Measurements from ENCODE around the gene CNGA2. TPM values are rescaled to one million over a fixed set of nuclear protein-coding genes. Genes with fewer than 3 reads are reported as not detected.

Gene CNGA2
- not detected in 2 replicates for total RNA-seq

DNA sequence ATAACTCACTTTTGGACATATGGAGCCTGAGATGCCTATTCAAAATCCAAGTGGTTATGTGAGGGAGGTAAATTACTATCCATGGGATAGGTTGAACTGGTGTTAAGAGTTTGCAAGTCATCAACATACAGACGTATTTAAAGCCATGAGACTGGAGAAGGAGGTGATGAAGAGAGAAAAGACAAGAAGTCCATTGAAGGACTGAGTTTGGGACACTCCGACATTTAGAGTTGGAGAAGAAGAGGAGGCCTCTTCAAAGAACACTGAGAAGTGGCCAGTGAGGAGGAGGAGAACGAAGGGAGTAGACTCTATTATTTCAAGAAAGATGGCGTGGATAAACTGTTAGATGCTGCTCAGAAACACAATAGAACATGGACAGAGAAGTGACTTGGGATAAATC, at the start of gene CNGA2:
CNGA2 (plus strand) TSS at position 301 of the 400 bp plus-strand sequence. CDS start 3,738 bp downstream, outside the sequence.
- DNase-seq (ENCODE audit: low read depth) (no peak), FAIRE-seq (no peak)
- TF ChIP-seq, protein P1, sequence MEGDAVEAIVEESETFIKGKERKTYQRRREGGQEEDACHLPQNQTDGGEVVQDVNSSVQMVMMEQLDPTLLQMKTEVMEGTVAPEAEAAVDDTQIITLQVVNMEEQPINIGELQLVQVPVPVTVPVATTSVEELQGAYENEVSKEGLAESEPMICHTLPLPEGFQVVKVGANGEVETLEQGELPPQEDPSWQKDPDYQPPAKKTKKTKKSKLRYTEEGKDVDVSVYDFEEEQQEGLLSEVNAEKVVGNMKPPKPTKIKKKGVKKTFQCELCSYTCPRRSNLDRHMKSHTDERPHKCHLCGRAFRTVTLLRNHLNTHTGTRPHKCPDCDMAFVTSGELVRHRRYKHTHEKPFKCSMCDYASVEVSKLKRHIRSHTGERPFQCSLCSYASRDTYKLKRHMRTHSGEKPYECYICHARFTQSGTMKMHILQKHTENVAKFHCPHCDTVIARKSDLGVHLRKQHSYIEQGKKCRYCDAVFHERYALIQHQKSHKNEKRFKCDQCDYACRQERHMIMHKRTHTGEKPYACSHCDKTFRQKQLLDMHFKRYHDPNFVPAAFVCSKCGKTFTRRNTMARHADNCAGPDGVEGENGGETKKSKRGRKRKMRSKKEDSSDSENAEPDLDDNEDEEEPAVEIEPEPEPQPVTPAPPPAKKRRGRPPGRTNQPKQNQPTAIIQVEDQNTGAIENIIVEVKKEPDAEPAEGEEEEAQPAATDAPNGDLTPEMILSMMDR (IDR thresholded peaks at IDR 0.05; ENCODE audit: insufficient read depth, low read length, severe bottlenecking): no peak
- H3K36me3 ChIP-seq (ENCODE audit: control insufficient read depth, insufficient read depth, low read length): no peaks in the 10 kb centered on the region
- no peaks in the 10 kb centered on the region for H3K27me3 ChIP-seq (ENCODE audit: control insufficient read depth, insufficient read depth, low read length)
- H3K4me3 ChIP-seq (ENCODE audit: low read depth, low read length): no peak within 1 kb of the TSS

DNA sequence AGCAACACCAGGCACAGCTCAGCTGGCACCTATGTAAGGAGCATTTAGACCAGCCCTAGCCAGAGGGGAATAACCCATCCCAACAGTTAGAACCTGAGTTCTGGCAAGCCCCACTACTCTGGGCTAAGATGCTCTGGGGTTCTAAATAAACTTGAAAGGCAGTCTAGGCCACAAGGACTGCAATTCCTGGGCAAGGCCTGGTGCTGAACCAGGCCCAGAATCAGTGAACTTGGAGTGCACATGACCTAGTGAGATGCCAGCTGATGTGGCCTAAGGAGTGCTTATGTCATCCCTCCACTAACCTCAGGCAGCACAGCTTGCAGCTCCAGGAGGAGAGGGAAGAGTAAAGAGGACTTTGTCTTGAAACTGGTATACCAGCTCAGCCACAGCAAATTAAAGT, 46.9 kb upstream of the CNGA2 start:
- DNase-seq (ENCODE audit: low read depth) (no peak), FAIRE-seq (no peak)

DNA sequence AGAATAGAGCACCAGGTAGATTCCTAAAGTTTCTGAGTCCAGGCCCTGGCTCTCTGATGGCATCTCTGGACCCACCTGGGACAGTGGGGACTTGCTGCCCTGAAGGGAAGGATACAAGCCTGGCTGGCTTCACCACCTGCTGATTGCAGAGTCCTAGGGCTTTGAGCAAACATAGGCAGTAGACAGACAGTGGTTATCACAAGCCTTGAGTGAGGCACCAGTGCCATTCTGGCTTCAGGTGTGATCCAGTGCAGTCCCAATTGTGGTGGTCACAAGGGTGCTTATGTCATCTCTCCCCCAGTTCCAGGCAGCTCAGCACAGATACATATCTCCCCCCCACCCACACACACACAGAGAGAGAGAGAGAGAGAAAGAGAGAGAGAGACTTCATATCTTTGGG, 45.9 kb upstream of the CNGA2 start:
- no peak overlapping the region for H3K4me3 ChIP-seq (ENCODE audit: low read depth, low read length)
- FAIRE-seq (no peak), DNase-seq (ENCODE audit: low read depth) (no peak)
- H3K27me3 ChIP-seq (ENCODE audit: control insufficient read depth, insufficient read depth, low read length): no peaks in the 10 kb centered on the region
- no peaks in the 10 kb centered on the region for H3K36me3 ChIP-seq (ENCODE audit: control insufficient read depth, insufficient read depth, low read length)
- TF ChIP-seq, protein P1 (IDR thresholded peaks at IDR 0.05; ENCODE audit: insufficient read depth, low read length, severe bottlenecking): no peak

More for the DNA sequence above, 46.9 kb upstream of the CNGA2 start:
- Histone ChIP-seq H3K36me3 (ENCODE audit: control insufficient read depth, insufficient read depth, low read length) (no peaks in the 10 kb centered on the region), H3K4me3 (ENCODE audit: low read depth, low read length) (no peak overlapping the region), H3K27me3 (ENCODE audit: control insufficient read depth, insufficient read depth, low read length) (no peaks in the 10 kb centered on the region)
- TF ChIP-seq, protein P1 (IDR thresholded peaks at IDR 0.05; ENCODE audit: insufficient read depth, low read length, severe bottlenecking): no peak

DNA sequence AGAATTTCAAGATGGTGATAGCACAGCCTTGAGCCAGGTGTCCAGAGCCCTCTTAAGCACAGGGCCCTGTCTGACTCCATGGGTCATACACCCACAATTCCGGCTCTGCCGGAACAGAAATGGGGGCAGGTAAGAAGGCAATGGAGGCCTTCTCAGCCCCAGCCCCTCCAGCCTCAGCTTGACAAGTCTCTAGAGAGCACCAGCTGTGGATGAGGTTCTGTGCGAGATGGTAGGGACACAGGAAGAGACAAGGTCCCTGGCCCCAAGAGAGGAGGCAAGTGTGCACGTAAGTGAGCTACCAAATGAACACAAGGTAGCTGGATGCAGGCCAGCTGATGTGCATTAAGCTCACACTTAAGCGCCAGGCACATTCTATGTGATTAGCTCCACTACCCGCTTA, 41.7 kb upstream of the CNGA2 start:
- Histone ChIP-seq H3K27me3 (ENCODE audit: control insufficient read depth, insufficient read depth, low read length) (no peaks in the 10 kb centered on the region), H3K4me3 (ENCODE audit: low read depth, low read length) (no peak overlapping the region), H3K36me3 (ENCODE audit: control insufficient read depth, insufficient read depth, low read length) (no peaks in the 10 kb centered on the region)
- FAIRE-seq: no peak
- DNase-seq (ENCODE audit: low read depth): no peak
- TF ChIP-seq, protein P1 (IDR thresholded peaks at IDR 0.05; ENCODE audit: insufficient read depth, low read length, severe bottlenecking): no peak

- no peak for DNase-seq (ENCODE audit: low read depth)
- no peak overlapping the region for H3K4me3 ChIP-seq (ENCODE audit: low read depth, low read length)
- no peak for FAIRE-seq
- H3K27me3 ChIP-seq (ENCODE audit: control insufficient read depth, insufficient read depth, low read length): no peaks in the 10 kb centered on the region
- TF ChIP-seq, protein P1 (IDR thresholded peaks at IDR 0.05; ENCODE audit: insufficient read depth, low read length, severe bottlenecking): no peak
- H3K36me3 ChIP-seq (ENCODE audit: control insufficient read depth, insufficient read depth, low read length): no peaks in the 10 kb centered on the region
Measured at GRCh38 chrX:151694121-151694520, 40.4 kb upstream of the CNGA2 start.

Measured in bronchial epithelial cell (primary cell).